Activated CD8-positive, alpha-beta memory T cell treated with anti-CD3 and anti-CD28 coated beads for 1 hour (primary cell): ENCODE measurements around the gene CNPY3.

Source experiments
- DNase-seq, 2 donors: peaks; one replicate each; pipeline ENCODE4 v3.0.0-alpha.2; 2020; ENCODE audit warnings: low read depth in 1 of 2; ENCODE audit errors: extremely low read depth in 1 of 2

The CNPY3 gene

GRCh38 chr6:42958125-42958524 lies 28.8 kb downstream of the CNPY3 start:
- DNase-seq = no peak

- DNase-seq = no peak
Measured at GRCh38 chr6:42959917-42960242, 30.6 kb downstream of the CNPY3 start.

- DNase-seq = peak in 1 of 2 donors; percentile 11
Measured at GRCh38 chr6:42960243-42961019, 31.2 kb downstream of the CNPY3 start, which contains the start of gene GNMT. Gene GNMT, plus strand, starts transcription at chr6:42960754. Its CDS starts 14 bp downstream, at chr6:42960768.

DNA sequence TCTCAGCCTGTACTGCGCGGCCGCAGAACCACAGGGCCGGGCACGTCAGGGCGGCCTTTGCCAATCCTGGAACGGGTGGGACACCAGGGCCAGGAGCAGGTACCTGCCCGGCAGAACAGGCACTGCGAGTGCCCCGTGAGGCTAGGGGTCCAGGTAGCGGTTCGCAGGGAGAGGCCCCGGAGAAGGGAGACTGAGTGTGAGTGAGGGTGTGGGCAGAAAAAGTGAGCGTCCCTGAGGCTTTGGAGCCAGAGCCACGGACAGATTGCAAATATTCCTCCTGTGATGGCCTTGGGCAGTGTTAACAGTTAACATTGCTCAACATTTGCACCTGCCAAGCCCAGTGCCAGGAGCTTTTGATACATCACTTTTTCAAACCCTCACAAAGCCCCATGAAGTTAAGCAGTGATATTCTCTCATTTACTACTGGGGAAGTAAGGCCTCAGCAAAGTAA lies 31.8 kb downstream of the CNPY3 start:
- DNase-seq = no peak

DNA sequence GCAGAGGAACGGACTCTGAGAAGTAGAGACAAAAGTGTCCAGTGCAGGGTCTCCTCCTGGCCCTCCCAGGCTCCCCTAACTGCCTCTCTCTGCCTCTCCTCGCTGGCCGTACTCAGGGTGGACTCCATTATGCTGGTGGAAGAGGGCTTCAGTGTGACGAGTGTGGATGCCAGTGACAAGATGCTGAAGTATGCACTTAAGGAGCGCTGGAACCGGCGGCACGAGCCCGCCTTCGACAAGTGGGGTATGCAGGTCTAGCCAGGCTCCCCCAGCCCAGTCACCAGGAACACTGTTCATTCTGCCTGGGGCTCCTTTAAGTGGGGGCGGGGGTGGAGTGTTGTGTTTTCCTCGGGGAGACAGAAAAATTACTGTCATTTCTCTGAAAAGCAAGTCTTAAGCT lies 32.8 kb downstream of the CNPY3 start:
- DNase-seq = no peak

DNA sequence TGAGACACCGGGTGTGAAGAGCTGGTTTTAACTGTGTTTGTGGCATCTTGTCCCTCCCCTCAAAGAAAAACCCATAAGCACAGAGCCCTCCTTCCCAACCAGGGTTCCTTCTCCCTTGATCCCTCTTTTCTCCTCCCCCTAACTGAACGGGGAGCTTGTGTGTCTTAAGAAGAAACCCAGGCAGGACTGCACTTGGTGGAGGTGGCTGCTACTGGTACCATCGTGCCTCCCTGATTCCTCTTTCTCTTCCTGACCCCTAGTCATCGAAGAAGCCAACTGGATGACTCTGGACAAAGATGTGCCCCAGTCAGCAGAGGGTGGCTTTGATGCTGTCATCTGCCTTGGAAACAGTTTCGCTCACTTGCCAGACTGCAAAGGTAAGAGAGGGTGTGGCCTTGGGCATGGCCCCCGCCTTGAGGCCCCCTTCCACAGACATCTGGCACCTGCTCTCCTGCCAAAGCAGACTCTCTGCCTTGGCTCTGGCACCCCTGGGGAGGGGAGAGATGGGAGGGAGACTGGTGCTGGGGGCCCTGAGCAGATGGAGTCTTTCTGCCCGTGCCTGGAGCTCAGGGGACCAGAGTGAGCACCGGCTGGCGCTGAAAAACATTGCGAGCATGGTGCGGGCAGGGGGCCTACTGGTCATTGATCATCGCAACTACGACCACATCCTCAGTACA lies 33.4 kb downstream of the CNPY3 start:
- DNase-seq = no peak

GRCh38 chr6:42963179-42963854 lies 34.0 kb downstream of the CNPY3 start:
- no peak for DNase-seq

DNA sequence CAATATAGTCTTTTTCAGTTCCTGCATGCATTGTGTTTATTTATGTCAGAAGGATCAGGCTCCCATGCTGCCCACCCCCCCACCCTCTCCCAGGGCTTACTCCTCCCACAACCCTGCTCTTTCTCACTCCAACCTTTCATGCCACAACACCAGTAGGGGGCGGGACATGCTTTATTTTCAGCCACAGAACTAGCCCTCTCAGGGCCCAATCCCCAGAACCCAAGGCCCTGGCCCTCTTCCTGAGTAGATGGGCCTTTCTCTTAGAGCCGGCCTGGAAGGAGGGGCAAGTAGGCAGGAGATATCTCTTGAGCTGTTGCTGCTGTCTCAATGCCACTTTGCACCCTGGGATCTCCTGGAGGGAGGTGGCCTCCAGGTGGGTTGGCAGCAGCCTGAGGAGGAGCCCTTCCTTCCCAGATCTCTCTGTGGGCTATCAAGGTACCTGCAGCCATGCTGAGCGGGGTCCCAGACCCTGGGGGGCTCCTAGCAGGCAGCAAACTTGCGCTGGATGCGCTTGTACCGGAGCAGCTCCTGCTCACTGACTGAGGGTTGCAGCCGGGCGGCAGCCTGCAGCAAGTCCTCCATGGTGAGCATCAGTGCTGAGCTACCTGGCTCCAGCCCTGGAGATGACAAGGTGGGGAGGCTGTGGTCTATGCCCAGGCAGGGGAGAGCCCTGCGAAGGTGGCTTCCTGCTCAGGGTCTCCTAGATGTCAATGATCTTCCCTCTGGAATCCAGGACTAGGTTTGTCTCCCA lies 34.8 kb downstream of the CNPY3 start:
- no peak for DNase-seq

GRCh38 chr6:42966571-42966970 lies 37.3 kb downstream of the CNPY3 start:
- DNase-seq = no peak

- DNase-seq = no peak
Measured at GRCh38 chr6:42967228-42967627, 37.9 kb downstream of the CNPY3 start.

DNA sequence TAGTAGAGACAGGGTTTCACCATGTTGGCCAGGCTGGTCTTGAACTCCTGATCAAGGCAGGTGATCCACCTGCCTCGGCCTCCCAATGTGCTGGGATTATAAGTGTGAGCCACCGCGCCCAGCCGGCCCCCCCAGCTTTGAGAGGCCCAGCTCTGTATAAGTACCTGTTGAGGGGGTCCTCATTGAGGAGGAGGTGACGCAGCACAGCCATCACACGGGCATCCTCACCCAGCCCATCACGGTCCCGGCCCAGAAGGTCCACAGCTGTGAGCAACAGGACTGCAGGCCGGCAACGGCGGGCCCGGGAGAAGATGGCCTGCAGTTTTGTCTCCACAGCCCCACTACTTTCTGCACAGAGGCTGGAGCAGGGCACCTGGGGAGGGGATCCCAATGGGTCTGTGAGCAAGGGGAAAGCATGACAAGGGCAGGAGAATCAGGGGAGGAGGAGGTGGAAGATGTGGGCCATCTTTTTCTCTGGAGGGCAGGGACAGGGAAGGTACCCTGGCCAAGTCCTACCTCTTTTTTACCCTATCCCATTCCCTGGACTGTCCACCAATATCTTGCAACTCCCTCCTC lies 38.9 kb downstream of the CNPY3 start:
- DNase-seq = no peak

DNA sequence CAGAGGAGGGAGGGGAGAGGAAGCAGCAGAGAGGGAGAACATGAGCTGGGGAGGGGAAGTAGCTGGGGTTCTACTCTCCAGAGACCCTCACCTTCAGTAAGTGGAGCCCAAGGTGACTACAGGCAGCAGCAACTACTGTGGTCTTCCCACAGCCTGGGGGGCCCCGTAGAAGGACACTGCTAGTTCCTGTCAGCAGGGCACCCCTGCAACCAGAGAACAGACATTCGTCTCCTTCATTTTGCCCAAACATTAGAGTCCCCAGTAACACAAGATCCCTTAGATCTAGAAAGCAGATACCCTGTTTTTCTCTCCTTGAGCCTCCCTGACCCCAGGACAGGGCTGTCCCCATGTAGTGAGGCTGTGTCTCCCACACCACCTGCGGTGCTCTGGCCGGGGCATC lies 39.5 kb downstream of the CNPY3 start:
- no peak for DNase-seq

DNA sequence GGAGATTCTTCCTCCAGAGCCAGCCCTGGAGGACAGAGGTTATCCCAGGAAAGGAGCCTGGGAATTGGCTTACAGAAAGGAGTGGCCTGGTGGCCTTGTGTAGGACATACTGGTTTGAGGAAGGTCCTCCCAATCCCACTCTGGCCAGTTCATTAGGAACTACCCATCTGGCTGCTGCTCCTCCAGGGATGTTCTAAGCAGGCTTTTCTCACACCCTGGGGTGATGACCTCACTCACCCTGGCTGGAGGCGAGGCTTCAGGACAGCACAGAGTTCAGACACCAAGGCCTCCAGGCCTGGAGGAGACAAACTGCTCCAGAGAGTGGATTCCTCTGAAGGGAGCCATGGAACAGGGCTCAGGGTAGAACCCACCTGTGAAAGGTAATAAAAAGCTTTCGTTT lies 40.2 kb downstream of the CNPY3 start:
- no peak for DNase-seq

DNA sequence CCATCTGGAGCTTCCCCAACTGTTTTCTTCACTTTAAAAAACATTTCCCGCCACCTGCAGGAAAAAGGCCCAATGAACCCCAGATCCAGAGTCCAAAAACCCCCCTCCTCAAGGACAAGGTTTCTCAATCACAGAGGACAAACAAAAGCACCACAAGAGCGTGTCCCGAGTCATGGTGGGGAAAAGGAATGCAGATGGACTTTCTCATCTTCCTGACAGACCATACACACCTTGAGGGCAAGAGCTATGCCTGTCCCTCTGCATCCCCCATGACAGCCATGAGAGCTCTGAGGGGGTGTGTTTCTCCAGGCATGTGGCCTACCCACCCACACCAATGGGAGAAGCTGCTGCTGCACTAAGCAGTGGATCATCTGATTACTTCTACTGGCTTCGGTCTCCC lies 40.7 kb downstream of the CNPY3 start:
- DNase-seq = no peak

GRCh38 chr6:42970871-42971612 lies 41.8 kb downstream of the CNPY3 start:
- DNase-seq = no peak

- DNase-seq = no peak
Measured at GRCh38 chr6:42971746-42972327, 42.6 kb downstream of the CNPY3 start.

DNA sequence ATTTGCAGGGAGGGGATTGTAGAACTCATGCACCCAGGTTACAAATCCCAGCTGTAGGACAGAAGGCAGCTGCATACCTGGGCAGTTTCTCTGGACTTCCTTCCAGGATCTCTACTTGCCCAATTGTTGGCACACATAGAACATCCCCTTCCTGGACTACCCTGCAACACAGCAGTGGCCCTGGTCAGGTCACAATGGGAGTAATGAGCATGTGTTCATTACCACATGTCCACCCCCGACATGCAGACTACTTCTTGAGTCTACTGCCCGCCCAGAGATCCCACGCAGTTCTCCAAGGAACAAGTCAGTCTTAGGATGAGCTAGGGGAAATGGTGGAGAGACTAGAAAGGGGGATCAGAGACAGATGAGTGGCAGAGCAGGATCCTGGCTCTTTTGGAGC lies 44.6 kb downstream of the CNPY3 start:
- no peak for DNase-seq

DNA sequence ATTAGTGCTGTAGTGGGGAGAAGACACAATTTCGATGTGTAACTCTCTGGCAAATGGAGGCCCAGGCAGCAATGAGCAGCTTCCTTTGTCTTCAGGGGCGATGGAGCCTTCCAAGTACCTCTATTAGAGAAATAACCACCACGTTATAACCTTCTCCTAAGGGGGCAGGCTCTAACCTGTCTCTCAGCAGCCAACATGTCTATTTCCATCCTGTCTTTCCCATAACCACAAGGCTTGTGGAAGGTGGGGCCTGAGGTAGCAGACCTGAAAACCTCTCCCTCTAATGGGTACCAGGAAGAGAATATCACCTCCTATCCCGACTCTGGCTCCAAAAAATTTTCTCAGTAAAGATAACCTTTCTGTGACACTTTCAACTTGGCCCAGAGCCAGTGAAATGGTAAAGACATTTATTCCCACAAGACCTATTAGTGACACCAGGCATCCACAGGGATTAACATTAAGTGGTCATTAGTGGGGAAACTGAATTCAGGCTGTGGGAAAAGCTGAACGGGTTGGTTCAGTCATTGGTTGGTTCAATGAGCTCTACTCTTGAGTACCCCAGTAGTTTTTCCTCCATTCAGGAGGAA lies 45.7 kb downstream of the CNPY3 start:
- DNase-seq = no peak

GRCh38 chr6:42978487-42978838 lies 49.2 kb downstream of the CNPY3 start:
- DNase-seq = no peak
